SH-SY5Y (cell line): Measurements from ENCODE around the gene KLF13.

ENCODE experiments used
- GATA2 ChIP-seq: IDR thresholded peaks from 2 replicates; pipeline ENCODE4 v1.6.1; 2011; ENCODE audit warnings: mild to moderate bottlenecking, low read depth, low read length
- GATA3 ChIP-seq: IDR thresholded peaks from 2 replicates; pipeline ENCODE4 v1.6.1; 2011; ENCODE audit warnings: low read depth, mild to moderate bottlenecking, low read length, moderate library complexity

The KLF13 gene

DNA sequence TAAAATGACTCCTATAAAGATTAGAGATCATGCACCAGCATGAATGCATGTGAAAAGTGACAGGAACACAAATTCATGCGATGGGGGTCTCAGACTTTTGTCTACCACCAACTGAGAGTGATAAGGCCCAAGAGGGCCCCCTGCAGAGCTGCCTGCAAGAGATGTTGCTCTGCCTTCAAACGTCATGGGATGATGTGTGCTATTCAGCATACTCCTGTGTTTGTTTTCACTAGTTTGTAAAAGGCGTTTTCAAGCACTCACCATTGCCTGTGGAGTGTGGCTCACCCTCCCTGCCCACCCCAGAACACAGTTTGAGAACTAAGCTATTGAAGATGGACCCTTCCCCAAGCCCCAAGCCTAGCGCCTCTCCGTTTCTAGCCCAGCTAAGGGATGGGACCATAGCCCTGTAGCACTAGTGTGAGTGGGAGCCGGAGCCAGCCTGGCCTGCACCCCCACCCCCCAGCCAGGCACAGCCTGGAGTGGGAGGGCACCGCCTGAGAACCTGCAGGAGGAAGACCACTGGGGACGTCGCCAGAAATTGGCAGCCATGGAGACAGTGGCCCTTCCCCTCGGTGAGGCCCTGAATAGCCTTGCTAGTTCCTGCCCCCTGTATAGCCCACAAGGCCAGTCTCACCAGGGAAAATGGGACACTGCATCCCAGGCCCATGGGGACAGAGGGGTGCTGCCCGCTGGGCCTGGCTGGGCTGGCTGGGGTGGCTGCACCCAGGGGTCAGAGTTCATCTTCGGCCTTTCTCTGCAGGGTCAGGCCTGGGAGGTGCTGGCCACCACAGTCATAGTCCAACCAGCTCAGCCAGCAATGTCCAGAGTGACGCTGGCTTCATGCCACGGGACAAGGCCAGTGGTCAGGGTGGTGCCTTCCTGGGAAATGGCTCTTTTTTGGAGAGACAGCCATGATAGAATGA lies 22.6 kb upstream of the KLF13 start:
- TF ChIP-seq GATA3 = no peak
- TF ChIP-seq GATA2 = no peak

DNA sequence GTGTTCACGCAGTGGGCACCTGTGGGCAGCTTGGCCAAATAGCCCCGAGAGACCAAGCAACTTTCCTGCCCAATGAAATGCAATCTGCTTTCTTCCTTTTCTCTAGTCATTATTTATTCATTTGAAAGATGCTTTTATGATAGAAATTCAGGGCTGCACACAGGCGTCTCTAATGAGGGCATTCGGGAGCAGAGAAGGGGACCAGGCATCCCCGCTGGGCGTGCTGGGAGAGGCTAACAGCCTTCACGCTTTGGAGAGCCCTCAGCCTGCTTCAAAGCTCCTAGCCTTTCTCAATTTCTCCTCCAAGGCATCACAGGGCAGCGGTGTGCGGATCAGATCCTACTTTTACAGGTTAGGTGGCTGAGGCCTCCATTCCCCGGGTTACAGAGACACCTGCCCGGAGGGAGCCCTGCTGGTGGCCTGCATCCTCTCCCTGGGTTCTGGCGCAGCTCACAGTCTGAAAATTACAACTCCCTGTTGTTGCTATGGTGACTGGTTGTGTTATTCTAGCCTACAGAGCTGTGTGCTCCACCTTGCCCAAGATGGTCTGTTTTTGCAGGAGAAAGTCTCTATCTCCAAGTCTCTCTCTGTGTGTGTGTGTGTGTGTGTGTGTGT lies 21.8 kb upstream of the KLF13 start:
- TF ChIP-seq GATA2 (no peak), GATA3 (no peak)

DNA sequence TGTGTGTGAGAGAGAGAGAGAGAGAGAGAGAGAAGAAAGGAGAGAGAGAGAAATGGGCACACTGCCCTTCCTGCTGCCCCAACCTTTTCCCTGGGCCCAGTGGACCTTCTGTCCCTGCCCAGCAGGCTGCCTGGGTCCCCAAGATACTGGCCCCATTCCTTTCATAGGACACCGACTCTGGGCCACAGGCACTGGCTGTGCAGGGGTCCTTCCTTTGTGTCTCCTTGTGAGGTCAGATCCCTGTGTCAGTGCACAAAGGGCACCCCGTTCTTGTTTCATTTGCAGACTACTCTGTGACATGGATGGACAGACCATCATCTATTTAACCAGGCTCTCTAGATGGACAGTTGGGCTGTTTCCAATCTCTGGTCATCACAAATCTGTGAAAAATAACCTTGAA lies 21.3 kb upstream of the KLF13 start:
- no peak for TF ChIP-seq GATA2
- TF ChIP-seq GATA3 = no peak

DNA sequence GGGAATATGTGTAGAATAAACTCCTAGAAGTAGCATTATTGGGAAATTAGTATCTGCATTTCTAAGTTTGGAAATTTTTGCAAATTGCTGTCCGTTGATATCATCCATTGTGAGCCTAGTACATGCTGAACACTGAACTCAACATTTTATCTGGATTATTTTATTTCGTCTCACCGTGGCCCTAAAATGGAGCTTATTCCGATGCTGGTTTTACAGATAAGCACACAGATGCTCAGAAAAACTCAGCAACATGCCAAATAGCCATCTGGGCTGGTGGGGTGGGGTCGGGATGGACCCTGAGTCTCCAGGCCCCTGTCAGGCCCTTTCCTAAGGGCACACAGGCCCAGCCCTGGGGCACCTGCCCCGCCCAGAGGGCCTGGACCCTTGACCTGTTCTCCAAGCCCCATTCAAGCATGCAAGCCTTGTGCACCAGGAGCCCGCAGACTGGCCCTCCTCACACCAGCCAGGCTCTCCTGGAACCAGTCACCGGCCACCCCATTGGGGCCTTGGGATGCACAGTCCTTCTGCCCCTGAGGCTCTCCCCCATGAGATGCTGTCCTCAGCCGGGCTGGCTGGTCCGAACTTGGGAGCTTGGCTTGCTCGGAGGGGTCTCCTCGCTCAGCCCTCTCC lies 20.7 kb upstream of the KLF13 start:
- TF ChIP-seq GATA3 (no peak), GATA2 (peak; percentile 42; the same call in 1 of the 2 replicates)

DNA sequence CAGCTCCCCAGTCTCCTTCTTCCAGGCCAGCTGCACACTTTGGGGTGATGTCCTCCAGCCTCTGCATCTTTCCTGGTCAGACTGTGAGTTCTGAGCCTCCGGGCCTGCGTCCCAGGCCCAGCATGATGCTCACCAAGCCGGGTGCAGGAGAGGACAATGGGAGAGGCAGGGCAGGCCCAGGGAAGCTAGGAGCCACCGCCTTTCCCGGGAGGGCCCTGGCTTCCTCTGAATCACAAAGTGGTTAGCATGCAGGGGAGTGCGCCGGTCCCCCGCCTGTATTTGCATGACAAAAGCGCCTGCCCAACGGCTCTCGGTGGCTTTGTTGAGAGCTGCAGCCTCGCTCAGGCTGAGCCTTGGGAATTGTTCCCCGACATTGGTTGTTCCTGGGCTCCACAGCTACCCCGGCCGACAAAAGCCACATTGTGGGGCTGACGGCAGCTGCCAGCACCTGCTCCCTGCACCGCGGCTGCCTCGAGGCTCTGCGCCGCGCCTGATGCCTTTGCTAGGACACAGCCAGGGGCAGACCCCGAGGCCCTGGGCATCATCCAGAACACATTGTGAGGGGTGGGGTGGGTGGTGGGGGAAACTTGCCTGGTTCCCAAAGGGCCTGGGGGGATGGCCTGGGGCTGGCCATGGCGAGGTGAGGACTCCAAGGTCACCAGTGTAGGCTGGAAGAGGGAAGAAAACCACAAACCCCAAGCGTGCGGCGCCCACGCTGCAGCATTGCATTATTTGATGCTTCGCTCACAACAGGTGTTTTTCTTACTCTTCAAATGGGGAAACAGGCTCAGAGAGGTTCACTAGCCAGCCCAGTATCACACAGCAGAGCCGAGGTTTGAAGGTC lies 20.0 kb upstream of the KLF13 start:
- no peak for TF ChIP-seq GATA3
- no peak for TF ChIP-seq GATA2

DNA sequence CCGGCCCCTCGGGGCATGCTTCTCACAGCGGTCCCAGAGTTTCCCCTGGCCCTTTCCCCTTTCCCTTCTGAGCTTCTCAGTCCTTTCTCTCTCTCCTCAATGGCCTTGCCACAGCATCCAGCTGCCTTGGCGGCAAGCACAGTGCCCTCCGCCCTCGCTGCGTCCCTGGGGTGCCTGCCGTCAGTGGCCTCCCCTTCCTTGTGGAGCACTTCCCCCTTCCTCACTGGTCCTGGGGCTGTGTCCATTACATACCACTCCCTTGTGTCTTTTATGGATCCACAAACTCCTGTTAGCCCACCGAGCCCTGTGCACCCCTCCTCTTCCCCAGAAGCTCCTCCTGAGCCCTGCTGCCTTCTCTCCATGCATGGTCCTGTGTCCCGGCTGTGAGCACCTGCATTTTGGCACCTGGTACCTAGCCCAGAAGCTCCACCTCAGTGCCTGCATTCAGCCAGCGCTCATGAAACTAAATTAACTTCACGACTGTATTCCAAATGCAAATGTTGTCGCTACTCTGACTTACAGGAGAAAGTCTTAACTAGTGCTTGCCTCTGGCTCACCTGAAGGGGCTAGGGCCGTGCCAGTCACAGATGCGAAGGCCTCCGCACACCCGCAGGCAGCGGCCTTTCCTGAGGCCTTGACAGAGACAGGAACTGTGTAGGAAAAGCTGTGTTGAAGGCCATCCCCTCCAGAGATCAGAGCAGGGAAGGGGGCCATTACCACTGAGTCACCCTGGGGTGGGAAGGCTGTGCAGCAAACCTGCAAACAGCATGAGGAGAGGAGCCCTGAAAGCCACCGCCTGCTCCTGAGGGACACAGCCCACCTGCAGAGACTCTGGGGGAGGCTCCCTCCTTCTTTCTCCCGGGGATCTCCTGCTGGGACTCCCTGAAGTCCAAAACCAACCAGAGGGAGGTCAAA lies 19.1 kb upstream of the KLF13 start:
- no peak for TF ChIP-seq GATA2
- no peak for TF ChIP-seq GATA3

DNA sequence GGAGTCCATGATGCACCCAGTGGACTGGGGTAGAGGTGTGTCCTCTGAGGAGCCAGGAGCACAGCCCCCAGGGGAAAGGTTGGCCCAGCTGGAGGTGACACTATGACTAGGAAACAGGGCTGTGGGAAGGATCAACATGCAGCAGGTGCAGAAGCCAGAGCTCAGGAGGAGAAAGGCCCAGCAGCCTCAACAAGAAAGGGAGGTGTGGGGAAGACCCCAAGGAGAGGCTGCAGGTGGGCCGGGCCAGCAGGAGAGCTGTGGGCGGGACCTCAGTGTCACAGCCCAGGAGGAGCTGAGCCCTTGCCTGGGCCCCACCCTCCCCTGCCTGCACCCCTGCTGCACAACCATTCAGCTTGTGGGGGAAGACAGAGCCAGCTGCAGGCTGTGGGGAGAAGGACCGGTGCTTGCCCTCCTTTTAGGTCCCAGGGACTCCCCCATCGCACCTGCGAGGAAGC lies 18.4 kb upstream of the KLF13 start:
- no peak for TF ChIP-seq GATA3

DNA sequence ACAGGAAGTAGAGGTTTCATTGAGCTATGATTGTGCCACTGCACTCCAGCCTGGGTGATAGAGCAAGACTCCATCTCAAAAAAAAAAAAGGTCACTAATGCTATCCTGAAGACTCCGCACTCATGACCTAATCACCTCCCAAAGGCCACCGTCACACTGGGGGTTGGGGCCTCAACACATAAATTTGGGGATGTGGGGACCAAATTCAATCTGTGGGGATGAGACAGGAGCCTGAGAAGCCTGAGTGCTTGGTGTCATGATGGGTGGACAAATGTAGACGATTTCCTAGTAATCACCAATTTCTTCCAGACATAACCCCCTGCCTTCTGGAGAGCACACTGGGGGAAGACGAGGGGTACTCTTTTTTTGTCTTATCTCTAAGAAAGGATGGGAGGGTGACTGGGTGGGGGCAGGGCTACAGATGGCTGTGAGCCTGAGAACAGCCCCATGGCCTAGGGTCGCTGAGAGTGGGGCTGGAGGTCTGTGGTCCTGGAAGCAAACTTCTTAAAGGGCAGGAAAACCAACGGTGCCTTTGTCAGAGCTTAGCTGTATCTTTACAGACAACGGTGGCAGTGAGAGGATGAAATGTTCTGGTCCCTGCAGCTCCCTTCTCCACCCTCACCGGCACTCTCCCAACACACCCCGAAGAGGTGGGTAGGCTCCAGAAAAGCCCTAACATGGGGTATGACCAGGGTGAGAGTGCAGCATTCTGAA lies 16.6 kb upstream of the KLF13 start:
- no peak for TF ChIP-seq GATA2
- no peak for TF ChIP-seq GATA3

DNA sequence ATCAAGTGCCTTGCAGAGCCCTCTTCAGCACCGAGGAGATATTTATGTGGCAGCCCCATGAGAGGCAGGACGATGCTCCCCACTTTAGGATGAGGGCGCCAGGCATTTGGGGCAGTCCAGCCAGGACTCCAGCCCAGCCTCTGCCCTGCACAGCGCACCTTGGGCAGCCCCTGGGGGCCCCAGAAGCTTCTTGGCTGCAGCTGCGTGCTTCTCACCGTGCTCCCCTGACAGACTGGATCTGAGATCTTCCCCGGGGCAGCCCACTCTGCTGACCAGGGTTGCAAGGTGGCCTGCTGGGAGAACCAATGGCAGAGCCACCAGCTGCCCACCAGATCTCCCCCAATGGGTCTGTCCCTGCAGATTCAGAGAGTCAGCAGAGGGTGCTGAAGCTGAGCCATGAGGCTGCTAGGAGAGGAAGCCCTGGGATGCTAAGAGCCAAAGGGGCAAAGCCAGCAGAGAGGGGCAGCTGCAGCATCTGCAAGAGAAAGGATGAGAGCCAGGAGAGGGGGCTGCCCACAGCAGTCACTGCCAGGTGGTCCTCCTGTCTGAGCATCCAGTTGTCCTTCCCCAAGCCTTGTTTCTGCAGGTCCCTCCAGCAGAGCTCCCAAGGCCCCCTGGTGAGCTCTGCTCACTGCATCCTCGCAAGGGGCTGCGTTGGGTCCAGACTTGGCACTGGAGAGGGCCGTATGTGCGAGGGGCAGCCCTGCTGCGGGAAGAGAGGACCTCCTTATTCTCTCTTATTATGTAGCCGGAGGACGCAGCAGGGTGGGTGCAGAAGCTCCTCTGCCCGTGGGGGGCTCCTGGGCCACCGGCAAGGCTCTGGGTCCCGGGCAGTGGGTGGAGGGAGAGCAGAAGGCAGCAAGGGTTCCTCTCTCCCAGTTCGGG lies 14.7 kb upstream of the KLF13 start:
- TF ChIP-seq GATA3 = no peak
- TF ChIP-seq GATA2 = no peak

DNA sequence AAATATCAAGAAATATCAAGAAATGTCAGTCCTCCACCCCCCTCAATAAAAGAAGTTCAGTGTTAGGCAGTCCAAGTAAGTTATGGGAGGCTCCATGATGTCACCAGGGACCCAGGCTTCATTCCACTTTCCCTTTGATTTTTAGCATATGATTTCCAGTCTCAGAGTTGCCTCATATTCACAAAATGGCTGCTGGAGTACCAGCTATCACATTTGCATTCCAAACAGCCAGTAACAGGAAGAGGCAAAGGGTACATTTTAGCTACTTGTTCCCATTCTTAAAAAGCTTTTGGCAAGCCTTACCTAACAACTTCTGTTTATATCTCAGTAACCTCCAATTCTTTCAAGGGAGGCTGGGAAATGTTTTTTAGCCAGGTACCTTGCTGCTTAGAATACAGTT lies 13.4 kb upstream of the KLF13 start:
- TF ChIP-seq GATA3 (no peak), GATA2 (no peak)

DNA sequence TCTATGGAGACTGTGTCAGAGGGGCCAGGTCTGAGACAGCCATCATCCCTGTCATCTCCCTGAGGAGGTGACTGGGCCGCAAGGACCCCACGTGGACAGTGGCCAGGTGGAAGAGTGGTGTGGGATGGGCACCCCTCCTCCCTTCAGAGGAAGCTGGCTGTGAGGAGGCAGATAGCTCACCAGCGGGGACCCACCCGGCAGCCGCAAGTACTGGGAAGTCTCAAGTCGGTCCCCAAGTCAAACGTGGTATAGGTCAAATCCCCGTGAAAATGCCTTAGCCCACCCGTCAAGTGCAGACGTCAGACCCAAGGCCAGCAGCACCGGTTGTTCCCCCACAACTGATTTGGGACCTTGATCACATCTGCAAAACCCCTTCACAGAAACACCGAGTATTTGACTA lies 12.3 kb upstream of the KLF13 start:
- TF ChIP-seq GATA3 = no peak
- no peak for TF ChIP-seq GATA2

DNA sequence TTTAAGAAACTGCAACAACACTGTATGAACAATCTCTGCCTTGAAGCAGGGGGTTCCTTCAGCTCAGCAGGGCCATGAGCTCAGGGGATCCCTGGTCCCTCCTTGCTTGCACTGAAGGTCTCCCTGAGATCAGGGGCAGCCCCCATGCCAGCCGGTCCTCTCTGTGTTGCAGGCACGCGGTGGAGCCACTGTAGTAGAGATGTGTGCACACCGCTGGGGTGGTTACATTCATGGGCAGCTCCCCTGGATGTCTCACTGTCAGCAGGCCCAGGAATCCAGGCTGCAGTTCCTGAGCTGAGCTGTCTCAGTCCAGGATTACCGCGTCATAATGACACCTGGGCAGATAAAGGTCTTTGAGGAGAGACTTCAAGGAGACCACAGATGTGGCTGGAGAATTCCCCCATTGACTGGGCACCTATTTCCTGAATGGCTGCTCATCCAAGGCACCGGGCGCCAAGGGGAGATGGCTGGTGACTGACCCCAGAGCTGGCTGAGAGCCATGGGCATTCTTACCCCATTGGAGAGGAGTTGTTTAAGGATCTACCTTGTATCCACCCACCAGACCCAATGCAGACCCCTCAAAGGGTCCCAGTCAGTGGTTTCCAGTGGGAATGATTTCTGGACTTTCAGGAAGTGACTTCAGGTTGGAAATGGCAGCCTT lies 10.4 kb upstream of the KLF13 start:
- TF ChIP-seq GATA2 = no peak
- no peak for TF ChIP-seq GATA3
